ENCODE measurements around the gene TCF7.
"Not testable (repeated sequence)": the region's sequence is repeated elsewhere in the genome, so short reads cannot be mapped to it uniquely, and the experiment has no call there.

The TCF7 gene

DNA sequence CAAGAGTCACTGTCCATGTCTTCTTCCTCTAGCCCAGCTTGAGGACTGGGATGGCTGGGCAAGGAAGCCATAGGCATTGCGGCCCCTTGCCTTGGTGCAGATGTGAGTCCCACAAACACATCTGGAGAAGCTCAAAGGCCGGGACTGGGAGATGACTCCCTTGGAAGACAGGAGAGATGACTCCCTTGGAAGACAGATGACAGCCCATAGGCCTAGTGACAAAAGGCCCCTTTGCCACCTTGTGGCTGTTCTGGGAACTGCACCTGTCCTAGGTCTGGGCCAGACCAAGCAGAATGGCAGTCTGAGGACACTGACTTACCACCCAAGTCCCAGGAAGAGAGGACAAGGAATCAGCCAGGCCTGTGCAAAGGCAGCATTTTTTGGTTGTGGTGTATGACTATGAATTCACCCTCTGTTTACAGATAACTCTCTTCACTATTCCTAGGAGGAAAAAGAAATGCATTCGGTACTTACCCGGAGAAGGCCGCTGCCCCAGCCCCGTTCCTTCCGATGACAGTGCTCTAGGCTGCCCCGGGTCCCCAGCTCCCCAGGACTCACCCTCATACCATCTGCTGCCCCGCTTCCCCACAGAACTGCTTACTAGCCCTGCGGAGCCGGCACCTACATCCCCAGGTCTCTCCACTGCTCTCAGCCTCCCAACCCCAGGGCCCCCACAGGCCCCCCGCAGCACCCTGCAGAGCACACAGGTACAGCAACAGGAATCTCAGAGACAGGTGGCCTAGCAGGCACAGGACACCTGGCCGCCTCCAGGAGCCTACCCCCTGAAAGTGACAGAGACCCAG is 31.5 kb downstream of the TCF7 start:
- no peak for DNase-seq

GRCh38 chr5:134146651-134147518 is 32.4 kb downstream of the TCF7 start:
- DNase-seq = no peak

- no peak for DNase-seq
Observed at GRCh38 chr5:134148316-134148715, 33.8 kb downstream of the TCF7 start.

GRCh38 chr5:134148986-134149539 is 34.6 kb downstream of the TCF7 start:
- DNase-seq = no peak

DNA sequence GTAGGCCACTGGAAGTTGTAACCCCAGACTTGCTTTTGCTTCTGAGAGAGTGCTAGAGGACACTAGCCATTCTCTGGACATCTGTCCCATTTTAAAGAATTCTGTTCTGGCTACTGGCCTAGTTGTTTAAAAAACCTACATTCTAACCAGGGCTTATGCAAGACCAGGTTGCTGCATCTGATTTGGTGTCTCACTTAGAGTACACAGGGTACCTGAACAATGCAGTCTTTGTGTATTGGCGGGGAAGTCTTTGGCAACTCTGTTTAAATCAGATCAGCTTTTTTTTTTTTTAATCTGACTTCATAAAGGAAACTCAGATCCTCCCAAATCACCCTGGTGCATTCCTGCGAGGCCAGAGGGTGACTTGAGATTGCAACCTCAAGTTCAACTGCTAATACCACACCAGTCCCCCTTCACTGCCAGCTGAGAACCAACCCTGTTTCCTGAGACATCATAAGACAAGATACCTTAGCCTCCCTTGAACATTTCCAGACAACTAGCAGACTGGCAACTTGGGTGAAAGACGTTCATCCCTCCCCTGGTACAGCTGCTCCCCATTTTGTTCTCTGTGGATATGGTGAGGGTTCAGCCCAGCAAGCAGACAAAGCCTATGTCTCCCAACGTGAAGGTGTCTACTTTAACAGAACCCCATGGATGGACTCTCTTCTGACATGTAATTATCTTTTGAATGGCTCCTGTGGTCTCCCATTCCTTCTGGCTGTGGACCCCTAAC is 35.3 kb downstream of the TCF7 start:
- DNase-seq = no peak

DNA sequence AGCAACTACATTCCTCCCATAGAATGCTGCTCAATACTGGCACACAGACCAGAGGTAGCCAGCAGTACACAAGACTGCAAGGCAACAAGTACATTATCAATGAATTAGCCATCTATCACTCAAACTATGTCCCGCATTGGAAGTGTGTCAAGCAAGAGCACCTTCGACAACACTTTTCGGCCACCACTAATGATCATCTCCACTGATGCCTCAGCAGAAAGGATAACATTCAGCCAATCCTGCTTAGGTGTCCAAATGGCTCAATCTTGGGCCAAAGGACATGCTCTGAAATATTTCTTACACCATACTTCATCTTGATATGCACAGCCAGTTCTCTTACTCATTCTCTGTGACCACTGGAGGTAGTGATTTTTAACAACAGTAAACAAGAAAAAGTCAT is 37.2 kb downstream of the TCF7 start:
- no peak for DNase-seq

DNA sequence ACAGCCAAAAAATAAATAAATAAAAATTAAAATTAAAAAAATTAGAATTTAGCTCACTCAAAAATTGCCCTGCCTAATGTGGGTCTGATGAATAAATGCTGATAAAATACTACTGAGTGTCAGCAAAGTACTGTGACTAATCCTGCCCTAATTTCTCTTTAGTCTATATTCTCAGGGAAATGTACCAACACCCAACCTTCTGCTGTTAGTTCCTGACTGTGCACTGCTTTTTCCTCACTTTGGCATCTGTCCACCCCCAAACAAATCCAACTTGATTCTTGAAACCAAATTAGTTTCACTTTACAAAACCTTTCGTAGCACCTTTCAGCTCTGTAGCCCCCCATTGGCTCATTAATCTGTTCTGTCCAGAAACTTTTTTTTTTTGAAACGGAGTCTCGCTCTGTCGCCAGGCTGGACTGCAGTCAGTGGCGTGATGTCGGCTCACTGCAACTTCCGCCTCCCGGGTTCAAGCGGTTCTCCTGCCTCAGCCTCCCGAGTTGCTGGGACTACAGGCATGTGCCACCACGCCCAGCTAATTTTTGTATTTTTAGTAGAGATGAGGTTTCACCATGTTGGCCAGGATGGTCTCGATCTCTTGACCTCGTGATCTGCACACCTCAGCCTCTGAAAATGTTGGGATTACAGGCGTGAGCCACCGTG is 37.8 kb downstream of the TCF7 start:
- not testable (repeated sequence) for DNase-seq

- DNase-seq = no peak
Observed at GRCh38 chr5:134153241-134153640, 38.8 kb downstream of the TCF7 start.

DNA sequence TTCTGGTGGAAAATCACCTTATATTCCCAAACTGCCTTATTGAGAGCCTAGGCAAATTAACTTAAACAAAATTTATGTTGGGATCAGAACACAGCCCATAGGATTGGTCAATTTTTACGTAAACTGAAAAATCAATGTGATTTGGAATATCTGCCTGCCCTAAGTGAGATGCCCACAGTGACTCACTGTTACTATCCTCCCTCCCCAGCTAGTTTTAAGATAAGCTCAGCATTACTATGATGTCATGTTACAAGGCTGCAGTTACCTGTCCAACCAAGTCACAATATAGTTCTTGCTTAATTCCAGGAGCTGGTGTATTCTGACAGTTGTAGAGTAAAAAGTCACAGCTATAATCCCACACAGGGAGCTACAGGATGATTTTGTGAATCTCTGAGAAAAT is 39.2 kb downstream of the TCF7 start:
- DNase-seq = no peak

- no peak for DNase-seq
Observed at GRCh38 chr5:134161513-134162395, 47.3 kb downstream of the TCF7 start.

- DNase-seq = no peak
Observed at GRCh38 chr5:134162592-134162991, 48.1 kb downstream of the TCF7 start.

DNA sequence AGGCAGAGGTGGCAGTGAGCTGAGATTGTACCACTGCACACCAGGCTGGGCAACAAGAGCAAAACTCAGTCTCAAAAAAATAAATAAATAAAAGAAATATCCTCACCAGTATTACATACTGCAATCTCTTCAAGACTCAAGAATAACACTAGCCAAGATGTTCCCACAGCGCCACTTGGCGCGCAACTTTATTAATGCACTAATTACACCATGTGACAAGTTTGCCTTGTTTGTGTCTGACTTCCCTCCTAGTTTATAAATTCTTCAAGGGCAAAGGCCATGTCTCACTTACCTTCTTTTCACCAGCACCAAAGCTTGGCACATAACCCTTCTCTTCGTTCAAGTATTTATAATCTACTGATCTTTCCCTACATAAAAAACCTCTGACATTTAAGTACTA is 57.5 kb downstream of the TCF7 start:
- no peak for DNase-seq

GRCh38 chr5:134174841-134175839 is 60.7 kb downstream of the TCF7 start:
- DNase-seq = peak; percentile 4

GRCh38 chr5:134175921-134176510 is 61.5 kb downstream of the TCF7 start:
- DNase-seq = no peak

DNA sequence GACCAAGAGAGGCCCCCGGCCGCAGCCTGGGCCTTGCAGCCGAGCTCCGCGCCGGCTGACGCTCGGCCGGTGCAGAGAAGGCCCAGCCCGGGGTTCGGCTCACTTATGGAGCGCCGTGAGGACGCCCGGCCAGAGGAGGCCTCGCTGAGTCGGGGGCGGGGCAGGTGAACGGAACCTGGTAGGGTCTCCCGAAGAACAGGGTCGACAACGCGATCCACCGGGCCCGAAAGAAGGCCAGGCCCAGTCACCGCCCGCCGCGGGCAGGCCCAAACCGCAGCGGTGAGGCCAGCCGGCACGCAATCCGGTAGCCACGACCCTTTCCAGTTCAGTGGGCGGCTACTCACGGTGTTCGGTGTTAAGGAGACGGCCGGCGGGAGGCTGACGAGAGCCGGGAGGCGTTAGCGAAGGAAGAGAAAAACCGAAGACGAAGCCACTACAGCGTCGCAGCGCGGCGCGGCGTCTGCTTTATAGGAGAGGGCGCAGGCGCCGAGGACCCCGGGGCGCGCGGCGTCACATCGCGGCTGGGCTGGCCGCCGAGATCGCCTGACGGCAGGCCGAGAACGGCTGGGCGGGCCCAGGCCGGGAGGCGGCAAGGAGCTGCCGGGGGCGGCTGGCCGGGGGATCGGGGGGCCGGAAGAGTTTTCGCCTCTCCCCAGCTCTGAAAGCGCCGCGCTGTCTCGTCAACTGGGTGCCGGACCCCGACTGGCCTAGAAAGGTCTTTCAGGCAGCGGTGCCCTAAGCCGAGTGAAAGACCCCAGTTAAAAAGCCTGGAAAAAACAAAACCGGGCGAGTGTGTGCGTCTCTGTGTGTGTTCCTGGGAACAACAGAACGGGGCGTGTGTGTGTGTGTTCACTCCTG is 62.3 kb downstream of the TCF7 start, which contains the start of gene SKP1:
Gene SKP1, minus strand, starts transcription at position 440 of the 858 bp plus-strand sequence. CDS start 2,928 bp downstream, outside the sequence.
- peak; percentile 57 for DNase-seq

- no peak for DNase-seq
Observed at GRCh38 chr5:134177369-134178095, 63.1 kb downstream of the TCF7 start.

DNA sequence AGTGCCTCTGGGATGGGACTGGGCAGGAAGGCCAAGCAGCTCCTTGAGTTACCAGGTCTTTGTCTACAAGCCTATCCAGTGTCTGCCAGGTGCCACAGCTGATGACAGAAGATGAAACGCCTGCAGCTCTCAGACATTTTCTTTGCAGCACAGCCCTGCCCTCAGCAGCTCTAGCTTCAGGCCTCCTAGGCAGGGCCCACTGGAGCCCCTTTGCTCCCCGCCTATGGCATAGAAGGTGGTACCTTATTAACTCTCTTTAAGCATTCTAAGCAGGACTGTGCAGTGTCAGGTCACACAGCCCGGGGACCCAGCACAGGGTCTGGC is 63.6 kb downstream of the TCF7 start:
- no peak for DNase-seq

GRCh38 chr5:134183481-134183880 is 69.0 kb downstream of the TCF7 start:
- no peak for DNase-seq

Data from NCI-H526 treated with DMSO at 0.1 percent for 48 hours (cell line).